ENCODE results near the gene TMEM168. TPM values are rescaled to one million over a fixed set of nuclear protein-coding genes. Genes with fewer than 3 reads are reported as not detected.

TMEM168 gene
- total RNA-seq, 1 experiment from 2014 or later: 13.9 TPM

DNA sequence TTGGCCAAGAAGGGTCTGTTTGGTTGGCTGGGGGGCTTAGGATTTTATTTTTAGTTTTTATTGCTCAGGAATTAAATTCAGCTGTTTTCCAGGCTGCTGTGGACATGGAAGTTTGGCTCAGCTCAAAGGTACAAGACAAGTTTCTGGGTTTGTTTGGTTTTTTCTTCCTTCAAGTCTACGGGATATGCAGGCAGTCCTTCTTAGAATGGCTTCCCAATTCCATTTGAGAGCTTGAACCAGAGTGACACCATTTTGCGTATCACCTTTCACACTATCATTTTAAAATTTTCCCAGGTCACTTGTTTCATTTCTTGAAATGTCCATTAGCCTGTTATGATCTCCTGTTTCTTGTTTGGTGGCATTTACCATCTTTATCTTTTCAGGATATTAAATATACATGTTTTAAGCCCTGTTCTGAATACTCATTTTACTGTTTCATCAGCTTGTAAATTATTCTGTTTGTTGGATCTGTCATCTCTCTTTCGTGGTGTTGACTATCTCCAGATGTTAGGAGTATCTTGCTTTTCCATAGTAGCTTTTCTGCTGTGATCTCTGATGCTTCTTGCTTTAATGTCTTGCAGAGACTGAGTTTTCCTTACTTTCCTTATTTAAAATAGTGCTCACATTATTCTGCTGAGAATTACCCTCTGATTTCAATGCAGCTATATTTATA lies 9.4 kb upstream of the TMEM168 start:
- no peak overlapping the region for H4K91ac ChIP-seq (ENCODE audit: insufficient read length, low read depth, low read length)
- H2BK12ac ChIP-seq (ENCODE audit: insufficient read length, low read depth, low read length): no peak overlapping the region
- no peaks in the 10 kb centered on the region for H3K9me3 ChIP-seq (ENCODE audit: control insufficient read depth, low read depth, low read length)
- no peak for DNase-seq
- H3K27me3 ChIP-seq (ENCODE audit: insufficient read depth, low read length): no peaks in the 10 kb centered on the region
- Mint-ChIP-seq H3K27ac (no peak overlapping the region), H3K36me3 (ENCODE audit: insufficient read depth in 1 of 3, low read depth in 3 of 3) (no peaks in the 10 kb centered on the region), H3K9me3 (peaks cover 0 to 3% of the 10 kb centered on the region in 2 experiments; a peak in 1 of 5 replicates), H3K27me3 (ENCODE audit: low read depth) (no peaks in the 10 kb centered on the region), H3K4me1 (no peaks in the 10 kb centered on the region), H3K4me3 (no peak overlapping the region)
- H3K56ac ChIP-seq (ENCODE audit: insufficient read length, low read depth, low read length): no peak overlapping the region
- H4K5ac ChIP-seq (ENCODE audit: insufficient read length, low read depth, low read length): no peak overlapping the region
- no peaks in the 10 kb centered on the region for H3K79me2 ChIP-seq (ENCODE audit: insufficient read depth, low read length)
- no peak overlapping the region for H3T11ph ChIP-seq (ENCODE audit: low read length)
- no peak overlapping the region for H2AK5ac ChIP-seq (ENCODE audit: insufficient read length, low read length)
- no peak overlapping the region for H3K23ac ChIP-seq (ENCODE audit: insufficient read length, low read depth, low read length)
- H2BK5ac ChIP-seq (ENCODE audit: insufficient read length, low read length): no peak overlapping the region
- peaks cover 3% of the 10 kb centered on the region for H4K20me1 ChIP-seq (ENCODE audit: control insufficient read depth, insufficient read depth, insufficient read length)
- no peak overlapping the region for H3K18ac ChIP-seq (ENCODE audit: insufficient read length, low read depth, low read length)
- no peak overlapping the region for H3K4ac ChIP-seq (ENCODE audit: low read depth, low read length)
- no peak overlapping the region for H2BK120ac ChIP-seq (ENCODE audit: low read depth, low read length, poor library complexity, severe bottlenecking)
- no peak overlapping the region for H2AFZ ChIP-seq (ENCODE audit: low read length)
- H3K14ac ChIP-seq (ENCODE audit: insufficient read depth, low read length): no peak overlapping the region
- H3K79me1 ChIP-seq (ENCODE audit: insufficient read depth, low read depth, low read length, poor library complexity, severe bottlenecking): no peaks in the 10 kb centered on the region
- no peak overlapping the region for H3K9ac ChIP-seq (ENCODE audit: extremely low read depth, insufficient read length, low read length)
- H2BK15ac ChIP-seq (ENCODE audit: low read depth, low read length): no peak overlapping the region
- no peak overlapping the region for H4K8ac ChIP-seq (replicated peaks; ENCODE audit: insufficient read length, low read depth, low read length)
- TF ChIP-seq, protein P1, sequence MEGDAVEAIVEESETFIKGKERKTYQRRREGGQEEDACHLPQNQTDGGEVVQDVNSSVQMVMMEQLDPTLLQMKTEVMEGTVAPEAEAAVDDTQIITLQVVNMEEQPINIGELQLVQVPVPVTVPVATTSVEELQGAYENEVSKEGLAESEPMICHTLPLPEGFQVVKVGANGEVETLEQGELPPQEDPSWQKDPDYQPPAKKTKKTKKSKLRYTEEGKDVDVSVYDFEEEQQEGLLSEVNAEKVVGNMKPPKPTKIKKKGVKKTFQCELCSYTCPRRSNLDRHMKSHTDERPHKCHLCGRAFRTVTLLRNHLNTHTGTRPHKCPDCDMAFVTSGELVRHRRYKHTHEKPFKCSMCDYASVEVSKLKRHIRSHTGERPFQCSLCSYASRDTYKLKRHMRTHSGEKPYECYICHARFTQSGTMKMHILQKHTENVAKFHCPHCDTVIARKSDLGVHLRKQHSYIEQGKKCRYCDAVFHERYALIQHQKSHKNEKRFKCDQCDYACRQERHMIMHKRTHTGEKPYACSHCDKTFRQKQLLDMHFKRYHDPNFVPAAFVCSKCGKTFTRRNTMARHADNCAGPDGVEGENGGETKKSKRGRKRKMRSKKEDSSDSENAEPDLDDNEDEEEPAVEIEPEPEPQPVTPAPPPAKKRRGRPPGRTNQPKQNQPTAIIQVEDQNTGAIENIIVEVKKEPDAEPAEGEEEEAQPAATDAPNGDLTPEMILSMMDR (conservative IDR thresholded peaks at IDR 0.05): no peak
- H3K4me1 ChIP-seq (ENCODE audit: insufficient read depth, low read length): no peaks in the 10 kb centered on the region
- no peaks in the 10 kb centered on the region for H3K23me2 ChIP-seq (ENCODE audit: insufficient read length, low read depth, low read length, poor library complexity, severe bottlenecking)
- no peak overlapping the region for H3K4me2 ChIP-seq (ENCODE audit: insufficient read depth, insufficient read length, low read length)
- H3K27ac ChIP-seq (ENCODE audit: insufficient read length, low read depth, low read length): no peak overlapping the region
- H2BK20ac ChIP-seq (ENCODE audit: low read depth, low read length, poor library complexity, severe bottlenecking): no peak overlapping the region
- no CpG with 5 or more reads among the region's 3 CpGs for WGBS (ENCODE audit: extremely low coverage, insufficient read length, low lambda C conversion rate)
